ENCODE data around the gene GRIN3B.

DNA sequence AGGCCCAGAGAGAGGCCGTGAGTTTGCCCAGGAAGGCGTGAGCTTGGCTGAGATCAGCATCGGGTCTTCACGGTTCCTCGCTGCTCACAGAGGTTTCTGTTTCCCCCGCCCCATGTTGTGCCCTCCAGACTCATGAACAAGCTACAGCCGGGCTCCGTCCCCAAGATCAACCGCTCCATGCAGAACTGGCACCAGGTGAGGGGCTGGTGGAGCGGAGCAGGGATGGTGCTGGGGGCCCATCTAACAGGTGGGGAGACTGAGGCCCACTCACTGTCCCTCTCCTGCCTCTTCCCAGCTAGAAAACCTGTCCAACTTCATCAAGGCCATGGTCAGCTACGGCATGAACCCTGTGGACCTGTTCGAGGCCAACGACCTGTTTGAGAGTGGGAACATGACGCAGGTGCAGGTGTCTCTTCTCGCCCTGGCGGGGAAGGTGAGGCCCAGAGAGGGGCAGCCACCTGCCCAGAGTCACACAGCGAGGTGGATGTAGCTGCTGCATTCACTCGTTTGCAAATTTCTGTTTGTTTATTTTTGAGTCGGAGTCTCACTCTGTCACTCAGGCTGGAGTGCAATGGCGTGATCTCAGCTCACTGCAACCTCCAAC is 32.1 kb downstream of the GRIN3B start:
- TF ChIP-seq, protein P1, sequence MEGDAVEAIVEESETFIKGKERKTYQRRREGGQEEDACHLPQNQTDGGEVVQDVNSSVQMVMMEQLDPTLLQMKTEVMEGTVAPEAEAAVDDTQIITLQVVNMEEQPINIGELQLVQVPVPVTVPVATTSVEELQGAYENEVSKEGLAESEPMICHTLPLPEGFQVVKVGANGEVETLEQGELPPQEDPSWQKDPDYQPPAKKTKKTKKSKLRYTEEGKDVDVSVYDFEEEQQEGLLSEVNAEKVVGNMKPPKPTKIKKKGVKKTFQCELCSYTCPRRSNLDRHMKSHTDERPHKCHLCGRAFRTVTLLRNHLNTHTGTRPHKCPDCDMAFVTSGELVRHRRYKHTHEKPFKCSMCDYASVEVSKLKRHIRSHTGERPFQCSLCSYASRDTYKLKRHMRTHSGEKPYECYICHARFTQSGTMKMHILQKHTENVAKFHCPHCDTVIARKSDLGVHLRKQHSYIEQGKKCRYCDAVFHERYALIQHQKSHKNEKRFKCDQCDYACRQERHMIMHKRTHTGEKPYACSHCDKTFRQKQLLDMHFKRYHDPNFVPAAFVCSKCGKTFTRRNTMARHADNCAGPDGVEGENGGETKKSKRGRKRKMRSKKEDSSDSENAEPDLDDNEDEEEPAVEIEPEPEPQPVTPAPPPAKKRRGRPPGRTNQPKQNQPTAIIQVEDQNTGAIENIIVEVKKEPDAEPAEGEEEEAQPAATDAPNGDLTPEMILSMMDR (IDR thresholded peaks at IDR 0.05 in 4 of 5, conservative IDR thresholded peaks at IDR 0.05 in 1 of 5): no peak
- TF ChIP-seq POLR2A (IDR thresholded peaks at IDR 0.05): no peak
